ENCODE measurements around the gene TMEM87A.

The TMEM87A gene

DNA sequence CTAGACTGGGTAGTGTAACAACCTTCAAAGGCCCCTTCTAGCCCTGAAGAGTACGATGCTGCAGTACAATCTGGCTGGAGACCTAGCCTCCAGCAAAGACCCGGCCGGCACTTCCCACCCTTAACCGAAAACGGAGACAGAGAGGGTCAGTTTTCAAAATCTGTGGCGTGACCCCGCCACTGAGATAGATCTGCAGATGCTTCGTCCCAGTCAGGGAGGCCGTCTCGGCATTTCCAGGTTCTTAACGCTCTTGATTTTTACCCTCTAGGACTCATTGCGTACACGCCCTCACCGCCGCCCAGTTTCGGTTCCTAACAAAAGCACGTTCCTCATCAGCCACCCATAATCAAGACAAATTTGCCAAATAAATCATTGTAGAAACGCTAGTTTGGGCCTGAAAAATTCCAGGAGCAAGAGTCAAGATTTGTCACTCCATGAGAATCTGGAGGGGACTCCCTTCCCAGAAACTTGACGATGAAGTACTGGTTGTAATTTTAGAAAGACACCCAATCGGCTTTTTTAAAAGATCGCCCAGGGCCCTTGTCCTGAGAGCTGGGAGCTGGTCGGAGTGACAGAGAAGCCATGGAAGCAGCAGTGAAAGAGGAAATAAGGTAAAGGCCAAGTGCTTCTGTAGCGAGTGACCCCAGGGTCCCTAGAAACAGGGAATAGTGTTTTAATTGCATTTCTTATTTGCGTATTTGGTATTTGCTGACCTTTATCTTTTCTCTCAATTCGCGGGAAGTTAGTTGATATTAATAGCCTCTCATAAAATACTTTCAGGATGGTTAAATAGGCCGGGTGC lies 868 bp upstream of the TMEM87A start:
- TF ChIP-seq, protein P1, sequence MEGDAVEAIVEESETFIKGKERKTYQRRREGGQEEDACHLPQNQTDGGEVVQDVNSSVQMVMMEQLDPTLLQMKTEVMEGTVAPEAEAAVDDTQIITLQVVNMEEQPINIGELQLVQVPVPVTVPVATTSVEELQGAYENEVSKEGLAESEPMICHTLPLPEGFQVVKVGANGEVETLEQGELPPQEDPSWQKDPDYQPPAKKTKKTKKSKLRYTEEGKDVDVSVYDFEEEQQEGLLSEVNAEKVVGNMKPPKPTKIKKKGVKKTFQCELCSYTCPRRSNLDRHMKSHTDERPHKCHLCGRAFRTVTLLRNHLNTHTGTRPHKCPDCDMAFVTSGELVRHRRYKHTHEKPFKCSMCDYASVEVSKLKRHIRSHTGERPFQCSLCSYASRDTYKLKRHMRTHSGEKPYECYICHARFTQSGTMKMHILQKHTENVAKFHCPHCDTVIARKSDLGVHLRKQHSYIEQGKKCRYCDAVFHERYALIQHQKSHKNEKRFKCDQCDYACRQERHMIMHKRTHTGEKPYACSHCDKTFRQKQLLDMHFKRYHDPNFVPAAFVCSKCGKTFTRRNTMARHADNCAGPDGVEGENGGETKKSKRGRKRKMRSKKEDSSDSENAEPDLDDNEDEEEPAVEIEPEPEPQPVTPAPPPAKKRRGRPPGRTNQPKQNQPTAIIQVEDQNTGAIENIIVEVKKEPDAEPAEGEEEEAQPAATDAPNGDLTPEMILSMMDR (IDR thresholded peaks at IDR 0.05; ENCODE audit: control insufficient read depth, insufficient read depth, low read depth, low read length, missing control alignments) = no peak
- DNase-seq (ENCODE audit: low read depth) = no peak
- peak overlapping the region; percentile 92 for H3K4me3 ChIP-seq (ENCODE audit: control insufficient read depth, low read depth, low read length)

DNA sequence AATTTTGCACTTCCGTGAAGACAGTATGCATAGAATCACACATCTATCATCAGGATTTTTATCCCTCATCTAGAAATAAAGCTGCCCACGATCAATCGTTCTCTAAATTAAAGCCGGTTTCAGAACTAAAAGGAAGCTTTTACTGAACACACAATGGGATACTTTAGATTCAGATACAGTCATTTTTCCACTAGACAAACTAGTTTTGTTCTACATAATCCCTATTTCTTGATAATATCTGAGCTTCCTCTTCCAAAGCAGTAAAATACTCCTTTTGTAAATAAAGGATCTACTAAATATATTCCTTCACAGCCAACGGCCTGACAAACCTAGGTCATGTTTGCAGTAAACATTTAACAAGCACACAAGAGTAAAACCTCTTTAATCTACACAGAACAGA lies 2.2 kb downstream of the TMEM87A start:
- H3K4me3 ChIP-seq (ENCODE audit: control insufficient read depth, low read depth, low read length) = no peak overlapping the region; the same call in 1 of the 2 replicates
- DNase-seq (ENCODE audit: low read depth) = no peak
- TF ChIP-seq, protein P1 (IDR thresholded peaks at IDR 0.05; ENCODE audit: control insufficient read depth, insufficient read depth, low read depth, low read length, missing control alignments) = no peak

DNA sequence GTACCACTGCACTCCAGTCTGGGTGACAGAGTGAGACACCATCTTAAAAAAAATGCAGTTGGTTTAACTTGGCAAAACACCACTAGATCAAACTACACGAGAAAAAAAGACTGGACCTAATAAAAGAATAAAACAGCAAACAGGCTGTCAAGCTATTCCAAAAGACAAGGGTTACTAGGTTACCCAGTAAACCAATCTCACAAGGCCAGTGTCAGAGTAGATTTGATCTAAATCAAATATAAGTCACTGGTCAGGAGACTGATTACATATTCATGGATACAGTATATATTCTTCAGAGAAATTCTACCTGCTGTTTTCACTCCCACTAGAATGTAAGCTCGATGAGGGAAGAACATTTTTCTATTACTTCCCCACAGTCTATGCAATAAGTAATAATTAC lies 2.7 kb downstream of the TMEM87A start:
- no peak for DNase-seq (ENCODE audit: low read depth)
- TF ChIP-seq, protein P1 (IDR thresholded peaks at IDR 0.05; ENCODE audit: control insufficient read depth, insufficient read depth, low read depth, low read length, missing control alignments) = no peak
- no peak overlapping the region for H3K4me3 ChIP-seq (ENCODE audit: control insufficient read depth, low read depth, low read length)

DNA sequence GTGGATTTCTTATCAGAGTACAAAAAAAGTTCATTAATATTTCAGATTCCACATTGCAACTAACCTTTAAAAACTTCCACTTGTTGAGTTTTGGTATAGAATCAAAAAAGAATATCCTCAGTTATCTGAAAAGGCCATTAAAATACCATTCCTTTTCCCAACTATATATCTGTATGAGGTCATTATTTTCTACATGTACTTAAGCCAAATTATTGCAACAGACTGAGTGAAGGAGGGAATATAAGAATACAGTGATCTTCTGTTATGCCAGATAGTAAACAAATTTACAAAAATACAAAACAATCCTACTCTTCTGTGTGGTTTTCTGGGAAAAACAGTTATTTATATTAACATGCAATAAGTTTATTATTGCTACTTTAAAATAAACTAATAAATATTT lies 5.9 kb downstream of the TMEM87A start:
- H3K4me3 ChIP-seq (ENCODE audit: control insufficient read depth, low read depth, low read length) = no peak overlapping the region

DNA sequence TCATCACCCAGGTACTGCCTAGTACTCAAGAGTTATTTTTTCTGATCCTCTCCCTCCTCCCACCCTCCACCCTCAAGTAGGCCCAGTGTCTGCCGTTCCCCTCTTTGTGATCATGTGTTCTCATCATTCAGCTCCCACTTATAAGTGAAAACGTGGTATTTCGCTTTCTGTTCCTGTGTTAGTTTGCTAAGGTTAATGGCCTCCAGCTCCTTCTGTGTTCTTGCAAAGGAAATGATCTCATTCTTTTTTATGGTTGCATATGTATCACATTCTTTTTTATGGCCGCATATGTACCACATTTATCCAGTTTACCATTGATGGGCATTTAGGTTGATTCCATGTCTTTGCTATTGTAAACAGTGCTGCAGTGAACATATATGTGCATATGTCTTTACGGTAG lies 8.4 kb downstream of the TMEM87A start:
- no peak overlapping the region for H3K4me3 ChIP-seq (ENCODE audit: control insufficient read depth, low read depth, low read length)
- TF ChIP-seq, protein P1 (IDR thresholded peaks at IDR 0.05; ENCODE audit: control insufficient read depth, insufficient read depth, low read depth, low read length, missing control alignments) = no peak

More for the DNA sequence above, 5.9 kb downstream of the TMEM87A start:
- TF ChIP-seq, protein P1 (IDR thresholded peaks at IDR 0.05; ENCODE audit: control insufficient read depth, insufficient read depth, low read depth, low read length, missing control alignments) = no peak
- no peak for DNase-seq (ENCODE audit: low read depth)

DNA sequence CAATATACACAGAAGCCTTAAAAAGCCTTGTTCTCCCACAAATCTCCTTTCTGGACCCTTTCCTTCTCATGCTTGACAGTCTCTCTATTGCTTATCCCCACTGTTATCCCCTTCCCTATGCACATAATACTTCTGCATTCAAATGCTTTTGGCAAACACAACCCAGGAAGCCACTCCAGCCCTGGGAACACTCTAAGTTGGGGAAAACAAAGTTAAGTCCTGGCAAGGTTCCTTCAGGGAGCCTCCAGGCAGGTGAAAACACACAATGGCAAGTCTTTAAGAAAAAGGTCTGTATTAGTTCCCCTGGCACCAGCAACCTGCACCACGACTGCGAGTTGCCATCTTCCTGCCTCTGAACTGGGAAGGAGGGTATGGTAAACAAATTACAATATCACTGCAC lies 19.9 kb downstream of the TMEM87A start:
- no peak overlapping the region for H3K4me3 ChIP-seq (ENCODE audit: control insufficient read depth, low read depth, low read length)
- TF ChIP-seq, protein P1 (IDR thresholded peaks at IDR 0.05; ENCODE audit: control insufficient read depth, insufficient read depth, low read depth, low read length, missing control alignments) = no peak
- DNase-seq (ENCODE audit: low read depth) = no peak

More for the DNA sequence above, 8.4 kb downstream of the TMEM87A start:
- DNase-seq (ENCODE audit: low read depth) = no peak

All from AG09309 (cell line).